ENCODE results near the gene GPATCH3.

GPATCH3 gene

DNA sequence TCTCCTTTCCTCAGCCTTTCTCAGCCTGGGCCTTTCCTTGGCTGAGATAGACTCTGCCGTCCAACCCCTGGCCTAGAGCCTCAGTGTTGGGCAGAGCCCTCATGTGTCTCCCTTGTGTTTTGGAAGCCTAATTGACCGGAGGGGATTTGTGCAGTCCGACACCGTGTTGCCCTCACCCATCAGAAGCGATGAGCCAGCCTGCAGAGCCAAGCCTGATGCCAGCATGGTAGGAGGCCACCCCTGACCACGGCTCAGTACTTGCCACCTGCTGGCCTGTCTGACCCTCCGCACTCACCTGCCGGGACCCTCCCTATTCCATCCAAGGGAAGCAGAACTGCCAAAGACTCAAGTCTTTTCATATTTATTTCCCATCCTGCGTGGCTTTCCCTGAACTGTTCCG lies 46.7 kb downstream of the GPATCH3 start:
- no peaks in the 10 kb centered on the region for H3K27me3 ChIP-seq (ENCODE audit: insufficient read depth, poor library complexity, severe bottlenecking)
- no peak for TF ChIP-seq REST (IDR thresholded peaks at IDR 0.05; ENCODE audit: insufficient replicate concordance, low read depth)
- no peak for TF ChIP-seq SPI1 (IDR thresholded peaks at IDR 0.05; ENCODE audit: borderline replicate concordance, low read depth)
- TF ChIP-seq POLR2AphosphoS5 (IDR thresholded peaks at IDR 0.05; ENCODE audit: low read depth) = no peak
- TF ChIP-seq GABPA (IDR thresholded peaks at IDR 0.05; ENCODE audit: low read depth) = no peak
- no peak for TF ChIP-seq CTCF (IDR thresholded peaks at IDR 0.05; ENCODE audit: insufficient read depth, low read length)
- DNase-seq (ENCODE audit: low read depth in 1 of 2, low spot score in 1 of 2) = no peak
- no peak overlapping the region for H3K4me3 ChIP-seq (replicated peaks; ENCODE audit: insufficient read depth, low read length)
- no peak overlapping the region for H3K27ac ChIP-seq (replicated peaks)

- H3K4me3 ChIP-seq (replicated peaks; ENCODE audit: insufficient read depth, low read length) = no peak overlapping the region
- TF ChIP-seq CTCF (IDR thresholded peaks at IDR 0.05; ENCODE audit: insufficient read depth, low read length) = peak; percentile 93
- no peak for TF ChIP-seq POLR2AphosphoS5 (IDR thresholded peaks at IDR 0.05; ENCODE audit: low read depth)
- no peak overlapping the region for H3K27ac ChIP-seq (replicated peaks)
- H3K27me3 ChIP-seq (ENCODE audit: insufficient read depth, poor library complexity, severe bottlenecking) = no peaks in the 10 kb centered on the region
- DNase-seq (ENCODE audit: low read depth in 1 of 2, low spot score in 1 of 2) = peak; percentile 49 to 83
Observed at GRCh38 chr1:26853156-26853555, 47.1 kb downstream of the GPATCH3 start.

DNA sequence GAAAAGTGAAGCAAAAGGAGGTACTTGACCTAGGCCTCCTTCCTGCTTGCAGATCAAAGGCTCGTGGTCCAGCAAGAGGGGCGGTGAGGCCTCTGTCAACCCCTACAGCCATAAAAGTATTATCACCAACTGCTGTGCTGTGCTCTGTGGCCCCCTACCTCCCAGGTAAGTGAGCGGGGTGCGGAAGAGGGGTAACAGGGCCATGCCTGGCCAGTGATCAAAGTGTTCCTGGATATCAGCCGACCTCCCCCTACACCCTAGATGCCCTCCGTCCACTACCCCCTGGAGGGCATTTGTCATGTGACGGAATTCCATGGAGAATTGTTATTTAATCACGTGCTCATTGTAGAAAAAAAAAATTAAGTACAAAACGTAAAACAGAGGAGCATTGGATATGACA lies 47.6 kb downstream of the GPATCH3 start:
- no peaks in the 10 kb centered on the region for H3K27me3 ChIP-seq (ENCODE audit: insufficient read depth, poor library complexity, severe bottlenecking)
- TF ChIP-seq GABPA (IDR thresholded peaks at IDR 0.05; ENCODE audit: low read depth) = no peak
- TF ChIP-seq POLR2AphosphoS5 (IDR thresholded peaks at IDR 0.05; ENCODE audit: low read depth) = no peak
- no peak for TF ChIP-seq SPI1 (IDR thresholded peaks at IDR 0.05; ENCODE audit: borderline replicate concordance, low read depth)
- no peak for TF ChIP-seq REST (IDR thresholded peaks at IDR 0.05; ENCODE audit: insufficient replicate concordance, low read depth)
- no peak for TF ChIP-seq CTCF (IDR thresholded peaks at IDR 0.05; ENCODE audit: insufficient read depth, low read length)
- DNase-seq (ENCODE audit: low read depth in 1 of 2, low spot score in 1 of 2) = no peak
- no peak overlapping the region for H3K27ac ChIP-seq (replicated peaks)
- H3K4me3 ChIP-seq (replicated peaks; ENCODE audit: insufficient read depth, low read length) = no peak overlapping the region

- H3K4me3 ChIP-seq (replicated peaks; ENCODE audit: insufficient read depth, low read length) = no peak overlapping the region
- H3K27ac ChIP-seq (replicated peaks) = no peak overlapping the region
- H3K27me3 ChIP-seq (ENCODE audit: insufficient read depth, poor library complexity, severe bottlenecking) = no peaks in the 10 kb centered on the region
- TF ChIP-seq REST (IDR thresholded peaks at IDR 0.05; ENCODE audit: insufficient replicate concordance, low read depth) = no peak
- no peak for TF ChIP-seq GABPA (IDR thresholded peaks at IDR 0.05; ENCODE audit: low read depth)
- TF ChIP-seq SPI1 (IDR thresholded peaks at IDR 0.05; ENCODE audit: borderline replicate concordance, low read depth) = no peak
- TF ChIP-seq CTCF (IDR thresholded peaks at IDR 0.05; ENCODE audit: insufficient read depth, low read length) = no peak
- no peak for TF ChIP-seq POLR2AphosphoS5 (IDR thresholded peaks at IDR 0.05; ENCODE audit: low read depth)
- no peak for DNase-seq (ENCODE audit: low read depth in 1 of 2, low spot score in 1 of 2)
Observed at GRCh38 chr1:26851106-26851684, 49.1 kb downstream of the GPATCH3 start.

All from HL-60 (cell line).